Right lobe of liver (tissue), 6 donors: ENCODE results near the gene MIDN. TPM values are rescaled to one million over a fixed set of nuclear protein-coding genes. Genes with fewer than 3 reads are reported as not detected.
A peak's percentile ranks its signal among the peaks of the same experiment; 100 is the strongest.

Experiments
- ATAC-seq, 4 donors: fragments of 200-7000 bp; cut with Tn5 transposase; one replicate each; pipeline ENCODE4 v1.9.1; 2020; ENCODE audit warnings: mild to moderate bottlenecking in 4 of 4, moderate library complexity in 4 of 4
- DNase-seq, 3 donors: peaks; one replicate each; pipeline ENCODE4 v3.0.0-alpha.2; 2020
- H3K27ac ChIP-seq, 3 donors: fragments of 200-600 bp; one replicate each; pipeline ENCODE4 v1.8.0; 2022
- H3K27me3 ChIP-seq, 2 donors: fragments of 200-600 bp; one replicate each; pipeline ENCODE4 v1.8.0; 2022
- H3K36me3 ChIP-seq, 4 donors: fragments of 200-600 bp; sonication (generic) in 1 of 4; one replicate each; pipeline versions ENCODE4 v1.5.1 to v1.8.0; 2017 to 2022; ENCODE audit warnings: control low read depth in 1 of 4
- H3K4me1 ChIP-seq, 4 donors: fragments of 200-600 bp; sonication (generic) in 1 of 4; one replicate each; pipeline versions ENCODE4 v1.5.1 to v1.8.0; 2017 to 2022; ENCODE audit warnings: control low read depth in 1 of 4
- H3K4me3 ChIP-seq, 3 donors: fragments of 200-600 bp; one replicate each; pipeline ENCODE4 v1.8.0; 2022
- H3K9me3 ChIP-seq, 4 donors: fragments of 200-600 bp; sonication (generic) in 1 of 4; one replicate each; pipeline versions ENCODE4 v1.5.1 to v1.8.0; 2017 to 2022; ENCODE audit warnings: control low read depth in 1 of 4
- POLR2A ChIP-seq: fragments of 450-650 bp; IDR thresholded peaks from one replicate; pipeline ENCODE4 v1.6.1; 2017; ENCODE audit warnings: antibody characterized with exemption, mild to moderate bottlenecking
- WGBS: methylation state at CpG from one replicate; pipeline ENCODE4 v1.1.6; 2018; ENCODE audit warnings: low coverage, low lambda C conversion rate; ENCODE audit not compliant: insufficient coverage; ENCODE audit errors: missing lambda C conversion rate; 5-methylcytosine and 5-hydroxymethylcytosine counted together
- intact Hi-C, 2 donors: fragments of 100-400 bp; cut with DNase I; formaldehyde crosslinking; loops; one replicate each; pipeline versions ENCODE4 v1.11.2 to v1.14.1; 2022
- total RNA-seq, 6 experiments: library from RNA; depleted of rRNA in 2 of 6; stranded (reverse); fragments of >200 nt in 2 of 6; fragmentation: NEBNext Ultra II Directional in 3 of 6; extraction: Animal tissue kit (Norgen Biotek cat#: 25700) in 3 of 6; gene quantifications; one replicate each; pipeline versions ENCODE4 v1.1.0 to v1.2.4, GENCODE V29; 2016 to 2023
- TF ChIP-seq, protein P1 (sequence below), 4 donors: fragments of 200-600 bp in 3 of 4; fragments of 450-650 bp in 1 of 4; IDR thresholded peaks; one replicate each; pipeline versions ENCODE4 v1.5.1 to v1.8.0; 2016 to 2022; ENCODE audit warnings: antibody characterized with exemption in 4 of 4, mild to moderate bottlenecking in 2 of 4
- donor health status: DM: no; HTN: yes; CAD: no.
- donor health status: DM: no; HTN: no; CAD: no.
- donor health status: DM: no; HTN: no; CAD: no.
- donor health status: DM: no; HTN: yes; CAD: no.
- donor health status: DM: no; HTN: yes; CAD: no.

MIDN gene
- total RNA-seq, 6 experiments from 2014 or later: 22.3 to 55.1 (median 29.3) TPM

DNA sequence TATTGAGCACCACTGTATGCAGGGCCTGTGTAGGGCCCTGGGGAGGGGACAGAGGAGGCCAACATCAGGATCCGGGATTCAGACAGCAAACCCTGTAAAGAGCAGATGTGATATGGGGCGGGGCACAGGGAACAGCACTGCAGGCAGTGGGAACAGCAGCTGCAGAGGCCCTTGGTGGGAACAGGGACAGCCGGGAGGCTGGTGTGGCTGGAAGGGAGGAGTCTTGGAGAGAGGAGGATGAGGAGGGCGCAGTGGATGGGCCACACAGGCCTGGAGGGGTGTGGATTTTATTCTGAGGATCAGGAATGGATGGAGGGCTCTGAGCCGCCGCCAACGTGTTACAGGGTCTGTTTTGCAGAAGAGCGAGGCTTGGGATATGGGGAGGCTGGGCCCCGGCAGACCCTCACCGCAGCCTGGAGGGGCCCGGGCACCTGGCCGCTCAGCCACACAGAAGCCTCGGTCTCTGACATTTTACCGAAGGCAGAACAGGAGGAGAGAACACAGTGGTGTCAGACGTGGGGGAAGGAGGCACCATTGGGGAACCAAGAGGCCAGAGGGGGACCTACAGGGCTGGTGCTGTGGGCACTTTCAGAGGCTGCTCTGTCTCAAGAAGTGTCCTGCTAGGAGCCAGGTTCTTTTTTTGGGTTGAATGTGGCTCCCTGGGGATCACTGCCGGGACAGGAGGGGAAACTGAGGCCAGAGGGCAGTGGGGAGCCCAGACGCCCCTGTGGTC is 44.2 kb downstream of the MIDN start:
- WGBS: 55% methylated on average over 5 of the region's 17 CpGs
- Histone ChIP-seq H3K27ac (no peak overlapping the region), H3K4me1 (peaks cover 0 to 19% (median 6%) of the 10 kb centered on the region in 4 donors), H3K4me3 (no peak overlapping the region), H3K27me3 (no peaks in the 10 kb centered on the region), H3K9me3 (no peaks in the 10 kb centered on the region), H3K36me3 (no peaks in the 10 kb centered on the region)
- no peak for TF ChIP-seq POLR2A
- TF ChIP-seq, protein P1, sequence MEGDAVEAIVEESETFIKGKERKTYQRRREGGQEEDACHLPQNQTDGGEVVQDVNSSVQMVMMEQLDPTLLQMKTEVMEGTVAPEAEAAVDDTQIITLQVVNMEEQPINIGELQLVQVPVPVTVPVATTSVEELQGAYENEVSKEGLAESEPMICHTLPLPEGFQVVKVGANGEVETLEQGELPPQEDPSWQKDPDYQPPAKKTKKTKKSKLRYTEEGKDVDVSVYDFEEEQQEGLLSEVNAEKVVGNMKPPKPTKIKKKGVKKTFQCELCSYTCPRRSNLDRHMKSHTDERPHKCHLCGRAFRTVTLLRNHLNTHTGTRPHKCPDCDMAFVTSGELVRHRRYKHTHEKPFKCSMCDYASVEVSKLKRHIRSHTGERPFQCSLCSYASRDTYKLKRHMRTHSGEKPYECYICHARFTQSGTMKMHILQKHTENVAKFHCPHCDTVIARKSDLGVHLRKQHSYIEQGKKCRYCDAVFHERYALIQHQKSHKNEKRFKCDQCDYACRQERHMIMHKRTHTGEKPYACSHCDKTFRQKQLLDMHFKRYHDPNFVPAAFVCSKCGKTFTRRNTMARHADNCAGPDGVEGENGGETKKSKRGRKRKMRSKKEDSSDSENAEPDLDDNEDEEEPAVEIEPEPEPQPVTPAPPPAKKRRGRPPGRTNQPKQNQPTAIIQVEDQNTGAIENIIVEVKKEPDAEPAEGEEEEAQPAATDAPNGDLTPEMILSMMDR (IDR thresholded peaks at IDR 0.05): no peak
- intact Hi-C loops: loop anchor here in 1 of 2 donors (10.0 kb wide), 1 partner anchor 72 kb away; no protein-coding TSS in a partner anchor
- ATAC-seq (no peak), DNase-seq (no peak)

DNA sequence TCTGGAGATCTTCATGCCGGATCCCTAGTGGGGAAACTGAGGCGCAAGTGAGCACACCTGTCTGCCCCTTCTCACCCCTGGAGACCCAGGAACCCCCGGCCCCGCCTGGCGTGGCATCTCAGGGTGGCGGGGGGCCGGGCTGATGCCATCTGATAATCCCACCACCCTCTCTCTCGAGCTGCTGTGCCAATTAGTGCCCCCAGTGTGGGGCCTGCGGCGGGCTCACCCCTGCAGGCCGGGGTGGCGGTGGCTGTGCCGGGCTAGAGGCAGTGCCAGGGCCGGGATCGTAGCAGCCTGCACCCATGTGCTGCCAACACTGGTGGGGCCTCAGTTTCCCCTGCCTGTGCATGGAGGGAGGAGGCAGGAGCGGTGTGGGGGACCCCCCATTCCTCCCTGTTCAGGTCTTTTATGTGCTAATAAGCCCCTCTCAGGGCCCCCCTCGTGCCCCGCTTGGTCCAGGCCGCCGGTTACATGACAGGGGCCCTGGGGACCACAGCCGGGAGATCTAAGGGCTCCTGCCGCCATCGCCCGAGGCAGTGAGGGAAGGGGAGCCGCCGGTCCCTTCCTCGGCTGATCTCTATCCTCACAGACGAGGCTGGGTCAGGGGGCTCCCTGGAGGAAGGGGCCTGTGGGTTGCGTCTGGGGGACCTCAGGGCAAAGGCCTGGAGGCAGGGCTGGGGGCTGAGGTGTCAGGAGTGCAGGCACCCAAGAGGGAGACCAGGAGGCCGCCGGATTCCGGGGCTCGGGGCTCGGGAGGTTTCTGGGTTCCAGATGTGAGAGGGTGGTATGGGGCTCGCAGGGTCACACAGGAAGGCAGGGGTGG is 45.6 kb downstream of the MIDN start:
- Histone ChIP-seq H3K27ac (no peak overlapping the region), H3K4me3 (no peak overlapping the region), H3K27me3 (no peaks in the 10 kb centered on the region), H3K9me3 (no peaks in the 10 kb centered on the region), H3K4me1 (peaks cover 0 to 19% (median 6%) of the 10 kb centered on the region in 4 donors), H3K36me3 (no peaks in the 10 kb centered on the region)
- intact Hi-C loops: loop anchor here in 1 of 2 donors (10.0 kb wide), 1 partner anchor 71 kb away; no protein-coding TSS in a partner anchor
- no peak for TF ChIP-seq POLR2A
- TF ChIP-seq, protein P1 (IDR thresholded peaks at IDR 0.05): no peak
- 71% methylated on average over 5 of the region's 35 CpGs for WGBS
- DNase-seq (no peak), ATAC-seq (no peak)

DNA sequence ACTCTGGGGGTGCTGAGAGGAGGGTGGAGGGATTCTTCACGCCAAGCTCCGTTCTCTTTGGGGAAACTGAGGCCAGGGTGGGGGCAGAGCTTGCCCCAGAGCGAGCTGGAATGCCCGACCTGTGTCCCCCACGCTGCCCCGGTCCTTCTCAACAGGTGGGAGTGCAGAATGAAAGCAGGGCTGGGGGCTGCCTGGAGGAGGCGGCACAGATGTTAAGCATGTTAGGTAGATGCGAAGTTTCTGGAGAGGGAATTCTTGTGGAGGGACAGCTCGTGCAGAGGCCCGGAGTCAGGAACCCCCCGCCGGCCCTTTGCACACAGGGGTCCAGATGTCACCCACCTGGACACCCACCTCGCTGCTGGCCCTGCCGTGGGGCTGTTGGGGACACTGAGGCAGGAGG is 46.3 kb downstream of the MIDN start:
- WGBS: 81% methylated on average over 8 of the region's 14 CpGs
- DNase-seq (no peak), ATAC-seq (no peak)
- Histone ChIP-seq H3K9me3 (no peaks in the 10 kb centered on the region), H3K27ac (no peak overlapping the region), H3K36me3 (no peaks in the 10 kb centered on the region), H3K4me1 (peaks cover 0 to 19% (median 6%) of the 10 kb centered on the region in 4 donors), H3K27me3 (no peaks in the 10 kb centered on the region), H3K4me3 (no peak overlapping the region)
- intact Hi-C loops: loop anchor here in 1 of 2 donors (10.0 kb wide), 1 partner anchor 70 kb away; no protein-coding TSS in a partner anchor
- TF ChIP-seq POLR2A: no peak
- TF ChIP-seq, protein P1 (IDR thresholded peaks at IDR 0.05): no peak

DNA sequence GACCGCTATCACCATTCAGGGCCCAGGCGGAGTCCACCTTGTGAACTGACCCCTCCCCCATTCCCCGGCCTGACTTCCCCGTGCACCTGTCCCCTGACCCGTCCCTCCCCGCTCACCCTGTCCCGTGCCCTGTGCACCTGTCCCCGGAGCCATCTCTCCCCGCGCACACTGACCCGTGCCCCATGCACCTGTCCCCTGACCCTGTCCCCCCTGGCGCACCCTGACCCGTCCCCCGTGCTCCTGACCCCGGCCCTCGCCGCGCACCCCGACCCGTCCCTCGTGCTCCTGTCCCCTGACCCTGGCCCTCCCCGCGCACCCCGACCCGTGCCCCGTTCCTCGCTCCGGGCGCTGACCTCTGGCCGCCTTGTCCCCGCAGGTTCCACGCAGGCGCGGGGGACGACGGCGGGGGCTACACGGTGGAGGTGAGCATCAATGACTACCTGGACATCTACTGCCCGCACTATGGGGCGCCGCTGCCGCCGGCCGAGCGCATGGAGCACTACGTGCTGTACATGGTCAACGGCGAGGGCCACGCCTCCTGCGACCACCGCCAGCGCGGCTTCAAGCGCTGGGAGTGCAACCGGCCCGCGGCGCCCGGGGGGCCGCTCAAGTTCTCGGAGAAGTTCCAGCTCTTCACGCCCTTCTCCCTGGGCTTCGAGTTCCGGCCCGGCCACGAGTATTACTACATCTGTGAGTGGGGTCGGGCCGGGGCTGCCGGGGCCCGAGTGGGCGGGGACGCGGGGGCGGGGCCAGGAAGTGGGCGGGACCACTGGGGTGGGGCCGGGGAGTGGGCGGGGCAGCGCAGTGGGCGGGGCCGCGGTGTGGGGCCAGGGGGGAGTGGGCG is 47.0 kb downstream of the MIDN start:
- intact Hi-C loops: loop anchor here in 1 of 2 donors (10.0 kb wide), 1 partner anchor 69 kb away; no protein-coding TSS in a partner anchor
- ATAC-seq: peak in 3 of 4 donors; percentile 27 to 42 (median 41)
- H3K4me3 ChIP-seq: no peak overlapping the region
- H3K27ac ChIP-seq: no peak overlapping the region
- no peaks in the 10 kb centered on the region for H3K36me3 ChIP-seq
- WGBS: 3% methylated on average over 10 of the region's 82 CpGs
- no peaks in the 10 kb centered on the region for H3K9me3 ChIP-seq
- no peaks in the 10 kb centered on the region for H3K27me3 ChIP-seq
- no peak for TF ChIP-seq POLR2A
- TF ChIP-seq, protein P1 (IDR thresholded peaks at IDR 0.05): no peak
- peaks cover 0 to 19% (median 6%) of the 10 kb centered on the region in 4 donors for H3K4me1 ChIP-seq
- no peak for DNase-seq
